GM12878 (cell line): ENCODE measurements around the gene EEF1AKMT3. TPM values are rescaled to one million over a fixed set of nuclear protein-coding genes. Genes with fewer than 3 reads are reported as not detected.

ENCODE experiments used
- ATAC-seq: fragments of 200-7000 bp; cut with Tn5 transposase; 3 replicates; pipeline ENCODE4 v1.9.1; 2020; ENCODE audit warnings: mild to moderate bottlenecking, moderate library complexity
- BruUV-seq: library from RNA; stranded (reverse); fragments of 400-500 nt; replicated peaks from 2 replicates; lab custom pipeline; 2021; lab: Mats Ljungman, UMichigan
- CTCF ChIA-PET: fragments of 300-600 bp; sonication (Branson Sonifier 250); formaldehyde crosslinking; extraction: SDS; loops from one replicate; lab custom pipeline; 2021; ENCODE audit warnings: inconsistent platforms; lab: Yijun Ruan, JAX
- POLR2A ChIA-PET: fragments of 350-600 bp; formaldehyde crosslinking; extraction: SDS; loops from one replicate; lab custom pipeline; 2021; ENCODE audit warnings: inconsistent platforms; lab: Charles Lee
- RAD21 ChIA-PET: fragments of 300-600 bp; sonication (Branson Sonifier 250); formaldehyde crosslinking; loops from one replicate; lab custom pipeline; 2023; ENCODE audit warnings: antibody characterized with exemption; ENCODE audit not compliant: unreplicated experiment; lab: Charles Lee
- SMC1A ChIA-PET: fragments of 300-600 bp; sonication (Branson Sonifier 250); formaldehyde crosslinking; loops from one replicate; lab custom pipeline; 2023; ENCODE audit not compliant: unreplicated experiment, uncharacterized antibody; lab: Charles Lee
- DNase-seq: peaks from one replicate; pipeline ENCODE4 v3.0.0-alpha.2; 2011; ENCODE audit warnings: low read depth, low spot score
- FAIRE-seq: peaks from 3 replicates; lab custom pipeline; 2011; peaks lifted over from hg19 to GRCh38; lab: Jason Lieb, UNC
- H2AFZ ChIP-seq: 2 replicates; pipeline ENCODE4 v1.6.0; 2011; ENCODE audit warnings: low read depth, low read length, control low read depth; ENCODE audit not compliant: control insufficient read depth
- H3K27ac ChIP-seq: 2 replicates; pipeline ENCODE4 v1.5.1; 2011; ENCODE audit warnings: control low read depth; ENCODE audit not compliant: control insufficient read depth, insufficient read depth
- H3K27me3 ChIP-seq, 2 experiments: replicated peaks in 1 of 2; 2 replicates each; pipeline versions ENCODE4 v1.6.0 to v1.6.1; 2011; ENCODE audit warnings: low read length in 1 of 2; ENCODE audit not compliant: control insufficient read depth in 2 of 2, insufficient read depth in 2 of 2
- H3K36me3 ChIP-seq, 2 experiments: 2 replicates each; pipeline ENCODE4 v1.5.1; 2011; ENCODE audit warnings: low read length in 1 of 2; ENCODE audit not compliant: control insufficient read depth in 2 of 2, insufficient read depth in 2 of 2
- H3K4me1 ChIP-seq: 2 replicates; pipeline ENCODE4 v1.6.1; 2011; ENCODE audit warnings: mild to moderate bottlenecking, low read length, moderate library complexity, mixed read lengths; ENCODE audit not compliant: control insufficient read depth, insufficient read depth
- H3K4me2 ChIP-seq: 2 replicates; pipeline ENCODE4 v1.6.0; 2011; ENCODE audit warnings: control low read depth; ENCODE audit not compliant: control insufficient read depth, insufficient read depth
- H3K4me3 ChIP-seq: fragments of 200-600 bp; sonication (generic); 2 replicates; pipeline ENCODE4 v1.5.1; 2016
- H3K79me2 ChIP-seq: 2 replicates; pipeline ENCODE4 v1.6.0; 2011; ENCODE audit warnings: low read length; ENCODE audit not compliant: control insufficient read depth, insufficient read depth
- H3K9ac ChIP-seq: 2 replicates; pipeline ENCODE4 v1.8.0; 2011; ENCODE audit warnings: low read length, control low read depth, mixed read lengths; ENCODE audit not compliant: control insufficient read depth, insufficient read depth
- H3K9me3 ChIP-seq: replicated peaks from 3 replicates; pipeline ENCODE4 v1.5.1; 2011; ENCODE audit warnings: mild to moderate bottlenecking, low read length; ENCODE audit not compliant: control insufficient read depth, insufficient read depth
- H4K20me1 ChIP-seq: 2 replicates; pipeline ENCODE4 v1.6.0; 2011; ENCODE audit not compliant: control insufficient read depth, insufficient read depth
- BMI1 ChIP-seq: fragments of 450-650 bp; IDR thresholded peaks from 2 replicates; pipeline ENCODE4 v1.6.1; 2016; ENCODE audit warnings: mild to moderate bottlenecking, moderate library complexity, borderline replicate concordance
- RFX5 ChIP-seq: IDR thresholded peaks from 2 replicates; pipeline ENCODE4 v1.6.1; 2011; ENCODE audit warnings: low read depth, low read length, improper control_type of control experiment
- SUZ12 ChIP-seq: fragments of 200-600 bp; sonication (generic); IDR thresholded peaks from one replicate; pipeline ENCODE4 v1.6.1; 2018; ENCODE audit warnings: antibody characterized with exemption, mild to moderate bottlenecking; ENCODE audit not compliant: unreplicated experiment
- WGBS: methylation state at CpG from one replicate; pipeline ENCODE4 v1.1.6; 2016; ENCODE audit warnings: low lambda C conversion rate; ENCODE audit not compliant: insufficient replicate concordance, insufficient coverage; ENCODE audit errors: missing lambda C conversion rate; 5-methylcytosine and 5-hydroxymethylcytosine counted together
- in situ Hi-C: fragments of 300-500 bp; cut with MboI; formaldehyde crosslinking; loops from 9 replicates; pipeline ENCODE4 v1.14.3; 2018; ENCODE audit warnings: mixed read lengths
- intact Hi-C: fragments of 100-400 bp; cut with micrococcal nuclease; formaldehyde crosslinking; loops from one replicate; pipeline ENCODE4 v1.14.2; 2022; ENCODE audit not compliant: unreplicated experiment
- polyA plus RNA-seq, 11 experiments: library from polyadenylated mRNA; depleted of rRNA in 4 of 11; unstranded in 6 of 11; stranded (reverse) in 5 of 11; fragments of >200 nt; fragmentation: Nextera tagmentation in 4 of 11; fragmentation: Illumina TruSeq in 1 of 11; extraction: Ambion mirVana in 4 of 11; extraction: Trizol in 1 of 11; gene quantifications; 1 replicate in 1 of 11; 2 replicates in 10 of 11; pipeline versions ENCODE4 v1.2.1 to v1.2.3, GENCODE V29; 2011 to 2016; ENCODE audit warnings: inconsistent platforms in 2 of 11, missing spikeins in 2 of 11, low read depth in 1 of 11
- total RNA-seq, 4 experiments: library from RNA; depleted of rRNA in 3 of 4; stranded (reverse); fragments of >200 nt in 3 of 4; fragmentation: Illumina TruSeq in 1 of 4; extraction: Trizol in 1 of 4; gene quantifications; 2 replicates each; pipeline versions ENCODE4 v1.2.1 to v1.2.3, GENCODE V29; 2013 to 2021
- TF ChIP-seq, protein P1 (sequence below): IDR thresholded peaks from 2 replicates; pipeline ENCODE4 v1.6.1; 2011; ENCODE audit warnings: borderline replicate concordance, low read depth, mild to moderate bottlenecking, moderate library complexity, low read length; ENCODE audit not compliant: insufficient read depth, poor library complexity, severe bottlenecking
- TF ChIP-seq, protein P2 (sequence below): fragments of 450-650 bp; IDR thresholded peaks from 2 replicates; pipeline ENCODE4 v1.6.1; 2017; ENCODE audit warnings: borderline replicate concordance

Gene EEF1AKMT3
- total and polyA plus RNA-seq, 10 of the 15 experiments (the other 5 are each of a cell fraction or from before 2014, with no cell fraction given), result 1.2 to 8.2 (median 3.5) TPM

DNA sequence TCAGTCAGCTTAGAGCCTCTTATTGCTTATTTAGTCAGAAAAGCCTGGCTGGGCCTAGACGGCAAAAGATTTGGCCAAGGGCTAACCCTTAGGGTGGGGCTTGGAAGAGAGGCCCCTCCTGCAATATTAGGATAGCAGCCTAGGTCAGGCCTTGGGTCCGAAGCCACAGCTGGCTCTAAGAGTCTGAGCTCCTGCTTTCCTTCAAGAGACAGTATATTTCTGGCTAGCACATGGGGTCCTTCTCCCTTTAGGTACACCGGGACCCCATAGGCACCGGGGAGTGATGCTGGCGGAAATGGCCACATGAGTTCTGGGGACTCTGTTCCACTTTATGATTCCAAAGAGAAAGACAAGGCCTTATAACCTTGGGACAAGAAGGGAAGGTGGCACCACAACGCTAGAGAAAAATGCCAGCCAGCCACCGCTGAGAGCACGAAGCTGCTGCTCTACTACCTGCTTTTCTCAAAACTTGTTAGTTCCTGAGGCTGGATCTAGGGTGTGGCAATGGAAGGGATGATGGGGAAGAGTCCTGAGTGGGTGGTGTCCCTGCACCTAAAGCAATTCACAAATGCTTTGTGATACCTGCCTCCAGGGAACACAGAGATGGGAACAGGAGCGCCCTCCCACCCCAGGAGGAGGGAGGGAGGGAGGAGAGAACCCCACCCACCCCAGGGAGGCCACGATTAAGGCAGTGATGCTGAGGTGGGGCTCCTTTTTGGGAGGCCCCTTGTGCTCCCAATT lies 49.2 kb downstream of the EEF1AKMT3 start:
- SMC1A ChIA-PET, result interaction anchor here (1.0 to 1.5 kb wide), 2 partner anchors 77 to 82 kb away, joined by 3 to 4 read pairs; no protein-coding TSS in a partner anchor
- DNase-seq (no peak), ATAC-seq (no peak), FAIRE-seq (no peak)
- Histone ChIP-seq H3K36me3 (peaks cover 22 to 37% of the 10 kb centered on the region in 2 experiments), H3K4me3 (no peak overlapping the region), H3K9me3 (no peaks in the 10 kb centered on the region), H4K20me1 (no peaks in the 10 kb centered on the region), H3K9ac (no peak overlapping the region), H3K4me2 (no peak overlapping the region), H3K4me1 (no peaks in the 10 kb centered on the region), H3K27ac (no peak overlapping the region), H2AFZ (no peak overlapping the region), H3K27me3 (no peaks in the 10 kb centered on the region), H3K79me2 (no peaks in the 10 kb centered on the region)
- TF ChIP-seq RFX5, result no peak
- no TSS peak for BruUV-seq
- POLR2A ChIA-PET, result no interaction called here
- RAD21 ChIA-PET, result no interaction called here
- 95% methylated on average over 9 of the region's 10 CpGs for WGBS
- intact Hi-C loops, result no loop called here
- in situ Hi-C loops, result no loop called here
- CTCF ChIA-PET, result interaction anchor here (0.6 kb wide), 1 partner anchor 11 kb away, joined by 3 read pairs; no protein-coding TSS in a partner anchor

DNA sequence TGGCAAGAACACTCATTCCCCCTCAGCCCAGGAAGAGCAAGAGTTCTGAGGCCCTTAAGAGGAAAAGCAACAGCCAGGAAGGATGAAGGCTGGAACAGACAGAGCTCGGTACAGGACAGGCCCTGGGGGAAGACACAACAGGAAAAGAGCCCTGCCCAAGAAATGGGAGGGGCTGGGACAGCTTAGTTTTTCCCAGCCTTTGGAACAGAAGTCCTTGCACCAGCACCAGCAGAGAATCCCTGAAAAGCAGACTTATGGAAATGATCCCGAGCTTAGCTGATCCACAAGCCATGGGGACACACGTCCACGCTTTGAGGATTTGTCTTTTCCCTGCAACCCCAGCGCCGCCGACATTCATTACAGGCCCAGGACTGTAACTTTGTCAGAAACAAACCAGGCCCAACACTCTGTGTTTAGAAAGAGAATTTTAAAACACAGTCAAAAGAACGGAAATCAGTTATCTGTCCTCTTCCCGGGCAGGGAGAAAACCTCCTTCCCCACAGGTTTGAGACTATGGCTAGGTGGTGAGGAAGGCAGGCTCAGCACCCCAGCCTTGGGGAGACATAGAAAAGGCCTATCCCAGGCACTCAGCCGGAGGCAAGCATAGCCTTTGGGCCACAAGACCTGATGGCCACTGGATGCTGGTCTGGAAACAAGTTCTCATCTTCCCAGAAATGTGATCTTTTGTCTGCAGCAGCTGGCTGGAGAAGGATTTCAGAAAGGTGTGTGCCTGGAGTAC lies 50.1 kb downstream of the EEF1AKMT3 start:
- POLR2A ChIA-PET, result interaction anchor here (0.6 kb wide), 1 partner anchor 781 kb away, joined by 3 read pairs; no protein-coding TSS in a partner anchor
- Histone ChIP-seq H3K36me3 (peaks cover 30 to 46% of the 10 kb centered on the region in 2 experiments), H3K9ac (no peak overlapping the region), H3K27me3 (no peaks in the 10 kb centered on the region), H2AFZ (no peak overlapping the region), H4K20me1 (no peaks in the 10 kb centered on the region), H3K27ac (no peak overlapping the region), H3K79me2 (no peaks in the 10 kb centered on the region), H3K4me3 (no peak overlapping the region), H3K9me3 (no peaks in the 10 kb centered on the region), H3K4me2 (no peak overlapping the region), H3K4me1 (no peaks in the 10 kb centered on the region)
- no peak for FAIRE-seq
- SMC1A ChIA-PET, result interaction anchor here (1.0 to 1.5 kb wide), 2 partner anchors 76 to 81 kb away, joined by 3 to 4 read pairs; no protein-coding TSS in a partner anchor
- no peak for ATAC-seq
- intact Hi-C loops, result no loop called here
- TF ChIP-seq, protein P1, sequence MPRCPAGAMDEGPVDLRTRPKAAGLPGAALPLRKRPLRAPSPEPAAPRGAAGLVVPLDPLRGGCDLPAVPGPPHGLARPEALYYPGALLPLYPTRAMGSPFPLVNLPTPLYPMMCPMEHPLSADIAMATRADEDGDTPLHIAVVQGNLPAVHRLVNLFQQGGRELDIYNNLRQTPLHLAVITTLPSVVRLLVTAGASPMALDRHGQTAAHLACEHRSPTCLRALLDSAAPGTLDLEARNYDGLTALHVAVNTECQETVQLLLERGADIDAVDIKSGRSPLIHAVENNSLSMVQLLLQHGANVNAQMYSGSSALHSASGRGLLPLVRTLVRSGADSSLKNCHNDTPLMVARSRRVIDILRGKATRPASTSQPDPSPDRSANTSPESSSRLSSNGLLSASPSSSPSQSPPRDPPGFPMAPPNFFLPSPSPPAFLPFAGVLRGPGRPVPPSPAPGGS, result no peak
- TF ChIP-seq, protein P2, sequence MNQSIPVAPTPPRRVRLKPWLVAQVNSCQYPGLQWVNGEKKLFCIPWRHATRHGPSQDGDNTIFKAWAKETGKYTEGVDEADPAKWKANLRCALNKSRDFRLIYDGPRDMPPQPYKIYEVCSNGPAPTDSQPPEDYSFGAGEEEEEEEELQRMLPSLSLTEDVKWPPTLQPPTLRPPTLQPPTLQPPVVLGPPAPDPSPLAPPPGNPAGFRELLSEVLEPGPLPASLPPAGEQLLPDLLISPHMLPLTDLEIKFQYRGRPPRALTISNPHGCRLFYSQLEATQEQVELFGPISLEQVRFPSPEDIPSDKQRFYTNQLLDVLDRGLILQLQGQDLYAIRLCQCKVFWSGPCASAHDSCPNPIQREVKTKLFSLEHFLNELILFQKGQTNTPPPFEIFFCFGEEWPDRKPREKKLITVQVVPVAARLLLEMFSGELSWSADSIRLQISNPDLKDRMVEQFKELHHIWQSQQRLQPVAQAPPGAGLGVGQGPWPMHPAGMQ, result no peak
- no peak for TF ChIP-seq SUZ12
- no peak for TF ChIP-seq BMI1
- in situ Hi-C loops, result no loop called here
- no peak for DNase-seq
- no TSS peak for BruUV-seq
- RAD21 ChIA-PET, result no interaction called here
- CTCF ChIA-PET, result interaction anchor here (0.6 to 1.2 kb wide), 3 partner anchors 10 to 83 kb away, joined by 3 to 4 read pairs (median 3); no protein-coding TSS in a partner anchor
- 93% methylated on average over 10 of the region's 10 CpGs for WGBS
